Measurements from ENCODE around the gene LRBA. TPM values are rescaled to one million over a fixed set of nuclear protein-coding genes. Genes with fewer than 3 reads are reported as not detected.
A peak's percentile ranks its signal among the peaks of the same experiment; 100 is the strongest.

LRBA gene
- total RNA-seq, 3 donors from 2014 or later (not counting 1 experiment from before 2014, with no cell fraction given), result 72.1 to 87.6 (median 83.1) TPM

DNA sequence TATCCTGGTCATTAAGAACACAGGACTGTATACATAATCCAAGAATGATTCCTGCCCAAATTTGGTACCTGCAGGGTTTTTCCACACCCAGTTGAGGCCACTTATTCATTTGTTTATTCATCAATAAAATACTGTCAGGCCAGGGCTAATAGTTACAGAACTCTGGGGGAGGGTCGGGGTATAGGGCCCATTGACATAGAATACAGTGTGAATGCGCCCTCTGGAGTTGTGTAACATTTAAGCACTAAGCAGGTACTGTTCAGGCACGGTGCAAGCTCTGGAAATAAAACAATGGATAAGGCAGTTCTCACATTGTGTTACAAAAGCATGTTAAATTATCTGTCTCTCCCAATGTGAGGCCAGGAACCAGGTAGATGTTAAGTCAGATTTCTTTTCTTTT lies 30.8 kb upstream of the LRBA start:
- no peak overlapping the region for H3K27ac ChIP-seq (ENCODE audit: low read length)
- H3K4me1 ChIP-seq (ENCODE audit: control insufficient read depth, insufficient read depth, low read length), result no peaks in the 10 kb centered on the region
- H3K36me3 ChIP-seq (ENCODE audit: control insufficient read depth, insufficient read depth, low read length), result no peaks in the 10 kb centered on the region
- Mint-ChIP-seq H3K4me1 (no peaks in the 10 kb centered on the region), H3K9me3 (no peaks in the 10 kb centered on the region), H3K27ac (no peak overlapping the region), H3K4me3 (no peak overlapping the region), H3K27me3 (ENCODE audit: low read depth in 2 of 2) (peaks cover 0 to 3% of the 10 kb centered on the region in 2 donors), H3K36me3 (no peaks in the 10 kb centered on the region)
- ATAC-seq (no peak), DNase-seq (peak in 1 of 2 donors; percentile 11)
- H3K27me3 ChIP-seq (ENCODE audit: control insufficient read depth, insufficient read depth, low read length), result no peaks in the 10 kb centered on the region
- TF ChIP-seq, protein P1, sequence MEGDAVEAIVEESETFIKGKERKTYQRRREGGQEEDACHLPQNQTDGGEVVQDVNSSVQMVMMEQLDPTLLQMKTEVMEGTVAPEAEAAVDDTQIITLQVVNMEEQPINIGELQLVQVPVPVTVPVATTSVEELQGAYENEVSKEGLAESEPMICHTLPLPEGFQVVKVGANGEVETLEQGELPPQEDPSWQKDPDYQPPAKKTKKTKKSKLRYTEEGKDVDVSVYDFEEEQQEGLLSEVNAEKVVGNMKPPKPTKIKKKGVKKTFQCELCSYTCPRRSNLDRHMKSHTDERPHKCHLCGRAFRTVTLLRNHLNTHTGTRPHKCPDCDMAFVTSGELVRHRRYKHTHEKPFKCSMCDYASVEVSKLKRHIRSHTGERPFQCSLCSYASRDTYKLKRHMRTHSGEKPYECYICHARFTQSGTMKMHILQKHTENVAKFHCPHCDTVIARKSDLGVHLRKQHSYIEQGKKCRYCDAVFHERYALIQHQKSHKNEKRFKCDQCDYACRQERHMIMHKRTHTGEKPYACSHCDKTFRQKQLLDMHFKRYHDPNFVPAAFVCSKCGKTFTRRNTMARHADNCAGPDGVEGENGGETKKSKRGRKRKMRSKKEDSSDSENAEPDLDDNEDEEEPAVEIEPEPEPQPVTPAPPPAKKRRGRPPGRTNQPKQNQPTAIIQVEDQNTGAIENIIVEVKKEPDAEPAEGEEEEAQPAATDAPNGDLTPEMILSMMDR (IDR thresholded peaks at IDR 0.05), result no peak
- no peak overlapping the region for H3K4me3 ChIP-seq (ENCODE audit: low read length)
- intact Hi-C loops (cut with micrococcal nuclease), result no loop called here
- no peaks in the 10 kb centered on the region for H3K9me3 ChIP-seq (ENCODE audit: control insufficient read depth, insufficient read depth, low read length)
- 30% methylated on average over 3 of the region's 3 CpGs for WGBS (ENCODE audit: insufficient coverage)

DNA sequence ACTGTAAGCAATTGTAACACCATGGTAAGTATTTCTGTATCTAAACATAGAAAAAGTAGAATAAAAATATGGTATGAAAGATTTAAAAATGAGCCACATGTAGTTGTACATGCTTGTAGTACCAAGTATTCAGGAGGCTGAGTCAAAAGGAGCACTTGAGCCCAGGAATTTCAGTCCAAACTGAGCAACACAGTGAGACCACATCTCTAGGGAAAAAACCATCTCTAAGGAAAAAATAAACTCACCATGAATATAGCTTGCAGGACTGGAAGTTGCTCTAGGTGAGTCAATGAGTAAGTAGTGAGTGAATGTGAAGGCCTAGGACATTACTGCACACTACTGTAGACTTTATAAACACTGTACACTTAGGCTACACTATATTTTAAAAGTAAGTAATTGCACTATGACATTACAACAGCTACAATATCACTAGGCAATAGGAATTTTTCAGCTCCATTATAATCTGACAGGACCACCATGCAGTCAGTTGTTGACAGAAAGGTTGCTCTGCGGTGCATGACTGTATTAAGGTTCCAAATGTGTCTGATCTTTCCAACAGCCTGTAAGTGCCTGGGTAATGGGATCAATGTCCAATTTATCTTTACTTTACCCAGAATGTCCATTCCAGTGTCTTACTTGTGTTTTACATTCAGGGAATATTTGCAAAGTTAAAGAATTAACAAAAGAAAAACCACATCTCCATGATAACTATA lies 28.9 kb upstream of the LRBA start:
- Histone ChIP-seq H3K4me3 (ENCODE audit: low read length) (no peak overlapping the region), H3K9me3 (ENCODE audit: control insufficient read depth, insufficient read depth, low read length) (no peaks in the 10 kb centered on the region), H3K4me1 (ENCODE audit: control insufficient read depth, insufficient read depth, low read length) (no peaks in the 10 kb centered on the region), H3K36me3 (ENCODE audit: control insufficient read depth, insufficient read depth, low read length) (no peaks in the 10 kb centered on the region), H3K27me3 (ENCODE audit: control insufficient read depth, insufficient read depth, low read length) (no peaks in the 10 kb centered on the region), H3K27ac (ENCODE audit: low read length) (no peak overlapping the region)
- DNase-seq (no peak), ATAC-seq (no peak)
- TF ChIP-seq, protein P1 (IDR thresholded peaks at IDR 0.05), result no peak
- Mint-ChIP-seq H3K36me3 (no peaks in the 10 kb centered on the region), H3K27me3 (ENCODE audit: low read depth in 2 of 2) (peaks cover 0 to 3% of the 10 kb centered on the region in 2 donors), H3K4me3 (no peak overlapping the region), H3K4me1 (no peaks in the 10 kb centered on the region), H3K9me3 (no peaks in the 10 kb centered on the region), H3K27ac (no peak overlapping the region)
- intact Hi-C loops (cut with micrococcal nuclease), result no loop called here
- WGBS (ENCODE audit: insufficient coverage), result 100% methylated on average over 1 of the region's 1 CpG

DNA sequence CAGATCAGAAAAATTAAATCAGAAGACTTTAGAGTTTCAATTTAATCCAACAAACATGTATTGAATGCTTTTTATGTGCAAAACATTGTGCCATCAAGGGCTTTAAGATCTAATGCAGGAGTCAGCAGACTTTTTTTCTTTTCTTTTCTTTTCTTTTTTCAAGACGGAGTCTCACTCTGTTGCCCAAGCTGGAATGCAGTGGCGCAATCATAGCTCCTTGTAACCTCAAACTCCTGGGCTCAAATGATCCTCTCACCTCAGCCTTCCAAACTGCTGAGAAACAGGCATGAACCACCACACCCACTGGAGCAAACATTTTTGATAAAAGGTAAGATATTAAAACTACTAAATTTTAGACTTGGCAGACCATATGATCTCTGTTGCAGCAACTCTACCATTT lies 24.6 kb upstream of the LRBA start:
- H3K4me1 Mint-ChIP-seq, result no peaks in the 10 kb centered on the region
- TF ChIP-seq, protein P1 (IDR thresholded peaks at IDR 0.05), result no peak
- no peaks in the 10 kb centered on the region for H3K9me3 Mint-ChIP-seq
- ATAC-seq, result no peak
- no peak for DNase-seq
- Histone ChIP-seq H3K4me3 (ENCODE audit: low read length) (no peak overlapping the region), H3K4me1 (ENCODE audit: control insufficient read depth, insufficient read depth, low read length) (no peaks in the 10 kb centered on the region), H3K36me3 (ENCODE audit: control insufficient read depth, insufficient read depth, low read length) (no peaks in the 10 kb centered on the region), H3K27me3 (ENCODE audit: control insufficient read depth, insufficient read depth, low read length) (no peaks in the 10 kb centered on the region), H3K9me3 (ENCODE audit: control insufficient read depth, insufficient read depth, low read length) (no peaks in the 10 kb centered on the region), H3K27ac (ENCODE audit: low read length) (no peak overlapping the region)
- H3K27ac Mint-ChIP-seq, result no peak overlapping the region
- 100% methylated on average over 2 of the region's 2 CpGs for WGBS (ENCODE audit: insufficient coverage)
- H3K27me3 Mint-ChIP-seq (ENCODE audit: low read depth in 2 of 2), result peaks cover 10 to 11% of the 10 kb centered on the region in 2 donors
- no peaks in the 10 kb centered on the region for H3K36me3 Mint-ChIP-seq
- H3K4me3 Mint-ChIP-seq, result no peak overlapping the region
- intact Hi-C loops (cut with micrococcal nuclease), result no loop called here

Data from natural killer cell (primary cell).